SK-N-MC (cell line): Measurements from ENCODE around the gene HOXA11.

Experiments used
- EZH2 ChIP-seq: fragments of 200-600 bp; sonication (generic); IDR thresholded peaks from one replicate; pipeline ENCODE4 v1.6.1; 2017; ENCODE audit warnings: antibody characterized with exemption
- FOXP2 ChIP-seq: optimal IDR thresholded peaks from 2 replicates; pipeline ENCODE3; 2011; ENCODE audit warnings: mild to moderate bottlenecking, moderate library complexity; ENCODE audit not compliant: insufficient read depth; ENCODE audit errors: extremely low read length, control extremely low read depth
- POLR2AphosphoS5 ChIP-seq: IDR thresholded peaks from 2 replicates; pipeline ENCODE4 v1.6.1; 2012; ENCODE audit warnings: mild to moderate bottlenecking, low read depth, low read length, borderline replicate concordance

DNA sequence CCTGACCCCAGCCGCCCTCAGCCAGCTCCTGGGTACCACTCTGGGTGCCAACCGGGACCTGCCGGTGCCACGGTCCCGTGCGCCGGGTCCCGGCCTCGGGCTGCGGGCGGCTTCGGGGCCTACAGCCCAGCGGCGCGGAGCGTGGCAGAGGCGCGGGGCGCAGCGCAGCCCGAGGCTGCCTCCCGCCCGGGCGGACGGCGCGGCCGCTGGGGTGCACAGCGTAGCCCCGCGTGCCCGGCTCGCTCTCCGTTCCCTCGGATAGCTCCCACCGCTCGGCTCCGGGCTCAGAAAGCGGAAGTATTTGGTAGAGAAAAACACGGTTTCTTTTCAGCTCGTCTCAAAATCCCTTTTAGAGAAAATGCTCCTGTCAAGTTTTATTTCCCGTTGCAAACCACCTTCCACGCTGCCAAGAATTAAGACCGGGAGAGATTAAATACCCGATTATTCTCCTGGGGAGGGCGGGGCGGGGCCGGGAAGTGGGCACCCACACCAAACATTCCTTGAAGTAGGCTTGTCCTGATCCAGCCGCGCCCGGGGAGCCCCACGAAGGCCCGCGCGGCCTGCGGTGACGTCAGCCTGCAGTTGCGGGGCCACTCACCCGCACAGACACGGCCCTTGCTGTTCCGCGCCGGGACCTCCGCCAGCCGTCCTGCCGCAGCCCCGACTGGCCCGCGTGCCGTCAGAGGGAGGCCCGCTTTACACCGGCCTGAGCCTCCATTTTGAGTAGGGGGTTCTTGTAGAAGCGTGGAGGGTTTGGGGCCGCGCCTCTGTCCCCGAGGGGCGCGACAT lies 7.7 kb upstream of the HOXA11 start:
- TF ChIP-seq POLR2AphosphoS5 (no peak), EZH2 (no peak), FOXP2 (no peak)
